WTC11 (cell line): ENCODE measurements around the gene CAB39L.

Source experiments
- ATF3 ChIP-seq: sonication (generic); formaldehyde crosslinking; conservative IDR thresholded peaks from 2 replicates; pipeline ENCODE4 v1.8.1; 2022; ENCODE audit warnings: mild to moderate bottlenecking, missing genetic modification reagents
- CREM ChIP-seq: sonication (generic); formaldehyde crosslinking; IDR thresholded peaks from 2 replicates; pipeline ENCODE4 v1.8.1; 2022; ENCODE audit warnings: mild to moderate bottlenecking, missing genetic modification reagents, moderate library complexity
- CTCF ChIP-seq: fragments of 200-600 bp; IDR thresholded peaks from 2 replicates; pipeline ENCODE4 v1.8.0; 2022; ENCODE audit warnings: antibody characterized with exemption
- E2F4 ChIP-seq: sonication (generic); formaldehyde crosslinking; IDR thresholded peaks from 2 replicates; pipeline ENCODE4 v1.8.1; 2022; ENCODE audit warnings: low read depth, mild to moderate bottlenecking, moderate library complexity, missing genetic modification reagents, borderline replicate concordance
- FOXJ3 ChIP-seq: sonication (generic); formaldehyde crosslinking; IDR thresholded peaks from 2 replicates; pipeline ENCODE4 v1.9.0; 2021; ENCODE audit warnings: missing genetic modification reagents, mild to moderate bottlenecking, borderline replicate concordance
- JUN ChIP-seq: sonication (generic); formaldehyde crosslinking; IDR thresholded peaks from 2 replicates; pipeline ENCODE4 v1.8.0; 2023; ENCODE audit warnings: mild to moderate bottlenecking, missing genetic modification reagents
- MAX ChIP-seq: sonication (generic); formaldehyde crosslinking; IDR thresholded peaks from 2 replicates; pipeline ENCODE4 v1.8.0; 2022; ENCODE audit warnings: mild to moderate bottlenecking, missing genetic modification reagents
- NR3C1 ChIP-seq: sonication (generic); formaldehyde crosslinking; conservative IDR thresholded peaks from 2 replicates; pipeline ENCODE4 v1.8.1; 2023; ENCODE audit warnings: low read depth, mild to moderate bottlenecking, missing genetic modification reagents
- RELA ChIP-seq: sonication (generic); formaldehyde crosslinking; IDR thresholded peaks from 2 replicates; pipeline ENCODE4 v1.8.1; 2022; ENCODE audit warnings: missing genetic modification reagents, mild to moderate bottlenecking, borderline replicate concordance
- SMAD3 ChIP-seq: sonication (generic); formaldehyde crosslinking; IDR thresholded peaks from 2 replicates; pipeline ENCODE4 v1.8.0; 2022; ENCODE audit warnings: missing genetic modification reagents, mild to moderate bottlenecking, borderline replicate concordance
- ZNF512 ChIP-seq: sonication (generic); formaldehyde crosslinking; IDR thresholded peaks from 2 replicates; pipeline ENCODE4 v1.8.1; 2022; ENCODE audit warnings: missing genetic modification reagents, borderline replicate concordance

- no peak for TF ChIP-seq RELA (CRISPR knock-in tag)
- TF ChIP-seq JUN: no peak
- no peak for TF ChIP-seq SMAD3 (CRISPR knock-in tag)
- no peak for TF ChIP-seq CTCF
- no peak for TF ChIP-seq MAX (CRISPR knock-in tag)
- no peak for TF ChIP-seq ATF3 (CRISPR knock-in tag)
- TF ChIP-seq ZNF512 (CRISPR knock-in tag): no peak
- TF ChIP-seq FOXJ3 (CRISPR knock-in tag): no peak
- no peak for TF ChIP-seq NR3C1 (CRISPR knock-in tag)
- no peak for TF ChIP-seq CREM (CRISPR knock-in tag)
- TF ChIP-seq E2F4: no peak
Observed at GRCh38 chr13:49341517-49341916, 102.3 kb downstream of the CAB39L start.
